ENCODE data around the gene RBMS3.

- no peak for TF ChIP-seq CTCF (IDR thresholded peaks at IDR 0.05)
- no peak for TF ChIP-seq POLR2A (IDR thresholded peaks at IDR 0.05)
Measured at GRCh38 chr3:29924783-29925561, 644.1 kb downstream of the RBMS3 start.
